Skeletal muscle tissue (tissue), 4 donors: Measurements from ENCODE around the gene RAB30. TPM values are rescaled to one million over a fixed set of nuclear protein-coding genes. Genes with fewer than 3 reads are reported as not detected.
"Not testable (repeated sequence)": the region's sequence is repeated elsewhere in the genome, so short reads cannot be mapped to it uniquely, and the experiment has no call there.

ENCODE experiments used
- H3K27ac ChIP-seq: one replicate; pipeline ENCODE4 v1.7.0; 2013; ENCODE audit warnings: mild to moderate bottlenecking, low read depth, low read length, inconsistent platforms
- H3K27me3 ChIP-seq, 3 donors: one replicate each; pipeline ENCODE4 v1.7.0; 2013; ENCODE audit warnings: low read length in 3 of 3; ENCODE audit not compliant: control insufficient read depth in 3 of 3, insufficient read depth in 3 of 3
- H3K36me3 ChIP-seq, 3 donors: one replicate each; pipeline ENCODE4 v1.7.0; 2013; ENCODE audit warnings: low read length in 3 of 3; ENCODE audit not compliant: control insufficient read depth in 3 of 3, insufficient read depth in 3 of 3
- H3K4me1 ChIP-seq, 3 donors: one replicate each; pipeline ENCODE4 v1.7.0; 2013; ENCODE audit warnings: low read length in 3 of 3, mild to moderate bottlenecking in 3 of 3; ENCODE audit not compliant: control insufficient read depth in 3 of 3, insufficient read depth in 3 of 3
- H3K4me3 ChIP-seq, 3 donors: one replicate each; pipeline ENCODE4 v1.7.0; 2013; ENCODE audit warnings: low read length in 3 of 3
- H3K9ac ChIP-seq, 3 donors: one replicate each; pipeline ENCODE4 v1.7.0; 2013; ENCODE audit warnings: low read length in 3 of 3, mild to moderate bottlenecking in 3 of 3, moderate library complexity in 2 of 3, low read depth in 1 of 3
- H3K9me3 ChIP-seq, 3 donors: one replicate each; pipeline ENCODE4 v1.7.0; 2013; ENCODE audit warnings: low read length in 3 of 3; ENCODE audit not compliant: control insufficient read depth in 3 of 3
- total RNA-seq: library from RNA; depleted of rRNA; stranded (reverse); fragments of >200 nt; gene quantifications from one replicate; pipeline ENCODE4 v1.2.3, GENCODE V29; 2014
- donor health status: Osteomylitis.

RAB30 gene
- total RNA-seq, 1 donor from 2014 or later, result 16.2 TPM

- Histone ChIP-seq H3K9me3 (no peaks in the 10 kb centered on the region), H3K4me3 (no peak overlapping the region), H3K36me3 (no peaks in the 10 kb centered on the region), H3K27me3 (no peaks in the 10 kb centered on the region), H3K9ac (no peak overlapping the region), H3K4me1 (no peaks in the 10 kb centered on the region), H3K27ac (no peak overlapping the region)
Measured at GRCh38 chr11:82969811-82970210, 101.9 kb downstream of the RAB30 start.

- Histone ChIP-seq H3K4me3 (no peak overlapping the region), H3K9me3 (no peaks in the 10 kb centered on the region), H3K9ac (no peak overlapping the region), H3K27me3 (no peaks in the 10 kb centered on the region), H3K27ac (no peak overlapping the region), H3K36me3 (no peaks in the 10 kb centered on the region), H3K4me1 (no peaks in the 10 kb centered on the region)
Measured at GRCh38 chr11:82967381-82967780, 104.3 kb downstream of the RAB30 start.

- H3K9me3 ChIP-seq, H3K36me3 ChIP-seq, H3K27me3 ChIP-seq, H3K27ac ChIP-seq, H3K4me3 ChIP-seq, H3K9ac ChIP-seq, H3K4me1 ChIP-seq: not testable (repeated sequence)
Measured at GRCh38 chr11:82962021-82962420, 109.7 kb downstream of the RAB30 start.

GRCh38 chr11:82960779-82961143 lies 110.9 kb downstream of the RAB30 start:
- no peaks in the 10 kb centered on the region for H3K27me3 ChIP-seq
- no peak overlapping the region for H3K9ac ChIP-seq
- H3K36me3 ChIP-seq, result no peaks in the 10 kb centered on the region
- H3K4me3 ChIP-seq, result no peak overlapping the region
- H3K4me1 ChIP-seq, result no peaks in the 10 kb centered on the region
- no peak overlapping the region for H3K27ac ChIP-seq
- no peaks in the 10 kb centered on the region for H3K9me3 ChIP-seq

- H3K4me3 ChIP-seq, result no peak overlapping the region
- H3K9me3 ChIP-seq, result no peaks in the 10 kb centered on the region
- no peaks in the 10 kb centered on the region for H3K36me3 ChIP-seq
- no peak overlapping the region for H3K27ac ChIP-seq
- H3K4me1 ChIP-seq, result no peaks in the 10 kb centered on the region
- H3K9ac ChIP-seq, result no peak overlapping the region
- no peaks in the 10 kb centered on the region for H3K27me3 ChIP-seq
Measured at GRCh38 chr11:82959987-82960778, 111.5 kb downstream of the RAB30 start.

- H3K9ac ChIP-seq, H3K4me1 ChIP-seq, H3K27me3 ChIP-seq, H3K4me3 ChIP-seq, H3K36me3 ChIP-seq, H3K9me3 ChIP-seq, H3K27ac ChIP-seq: not testable (repeated sequence)
Measured at GRCh38 chr11:82955736-82956453, 115.8 kb downstream of the RAB30 start.

GRCh38 chr11:82950502-82950901 lies 121.2 kb downstream of the RAB30 start:
- H3K9me3 ChIP-seq, H3K4me3 ChIP-seq, H3K27ac ChIP-seq, H3K4me1 ChIP-seq, H3K9ac ChIP-seq, H3K36me3 ChIP-seq, H3K27me3 ChIP-seq: not testable (repeated sequence)

- Histone ChIP-seq H3K27me3 (no peaks in the 10 kb centered on the region), H3K27ac (no peak overlapping the region), H3K4me1 (no peaks in the 10 kb centered on the region), H3K9me3 (no peaks in the 10 kb centered on the region), H3K4me3 (no peak overlapping the region), H3K36me3 (no peaks in the 10 kb centered on the region), H3K9ac (no peak overlapping the region)
Measured at GRCh38 chr11:82949352-82949751, 122.3 kb downstream of the RAB30 start.

GRCh38 chr11:82945682-82946081 lies 126.0 kb downstream of the RAB30 start:
- Histone ChIP-seq H3K9me3 (no peaks in the 10 kb centered on the region), H3K4me1 (no peaks in the 10 kb centered on the region), H3K36me3 (no peaks in the 10 kb centered on the region), H3K27ac (no peak overlapping the region), H3K9ac (no peak overlapping the region), H3K4me3 (no peak overlapping the region), H3K27me3 (no peaks in the 10 kb centered on the region)

GRCh38 chr11:82945041-82945440 lies 126.7 kb downstream of the RAB30 start:
- H3K36me3 ChIP-seq, H3K4me1 ChIP-seq, H3K27me3 ChIP-seq, H3K9ac ChIP-seq, H3K9me3 ChIP-seq, H3K4me3 ChIP-seq, H3K27ac ChIP-seq: not testable (repeated sequence)
